OCI-LY7 (cell line): ENCODE results near the gene TPCN2.

ENCODE experiments used
- CTCF ChIP-seq: fragments of 200-600 bp; sonication (generic); conservative IDR thresholded peaks from 2 replicates; pipeline ENCODE4 v1.5.1; 2014; ENCODE audit warnings: mild to moderate bottlenecking, antibody characterized with exemption, low read length, moderate library complexity, mixed read lengths
- EZH2phosphoT487 ChIP-seq: fragments of 200-600 bp; sonication (generic); IDR thresholded peaks from 2 replicates; pipeline ENCODE4 v1.6.1; 2018; ENCODE audit warnings: low read depth, borderline replicate concordance, mild to moderate bottlenecking, mixed run types, antibody characterized with exemption, low read length, moderate library complexity, mixed read lengths

GRCh38 chr11:69012092-69013008, 36.4 kb upstream of the TPCN2 start:
- TF ChIP-seq CTCF (no peak), EZH2phosphoT487 (no peak)
